OCI-LY7 (cell line): ENCODE results near the gene NBPF9.
"Not testable (repeated sequence)": the region's sequence is repeated elsewhere in the genome, so short reads cannot be mapped to it uniquely, and the experiment has no call there.

ENCODE experiments used
- EZH2phosphoT487 ChIP-seq: fragments of 200-600 bp; sonication (generic); IDR thresholded peaks from 2 replicates; pipeline ENCODE4 v1.6.1; 2018; ENCODE audit warnings: low read depth, borderline replicate concordance, mild to moderate bottlenecking, mixed run types, antibody characterized with exemption, low read length, moderate library complexity, mixed read lengths
- TF ChIP-seq, protein P1 (sequence below): fragments of 200-600 bp; sonication (generic); conservative IDR thresholded peaks from 2 replicates; pipeline ENCODE4 v1.5.1; 2014; ENCODE audit warnings: mild to moderate bottlenecking, antibody characterized with exemption, low read length, moderate library complexity, mixed read lengths

DNA sequence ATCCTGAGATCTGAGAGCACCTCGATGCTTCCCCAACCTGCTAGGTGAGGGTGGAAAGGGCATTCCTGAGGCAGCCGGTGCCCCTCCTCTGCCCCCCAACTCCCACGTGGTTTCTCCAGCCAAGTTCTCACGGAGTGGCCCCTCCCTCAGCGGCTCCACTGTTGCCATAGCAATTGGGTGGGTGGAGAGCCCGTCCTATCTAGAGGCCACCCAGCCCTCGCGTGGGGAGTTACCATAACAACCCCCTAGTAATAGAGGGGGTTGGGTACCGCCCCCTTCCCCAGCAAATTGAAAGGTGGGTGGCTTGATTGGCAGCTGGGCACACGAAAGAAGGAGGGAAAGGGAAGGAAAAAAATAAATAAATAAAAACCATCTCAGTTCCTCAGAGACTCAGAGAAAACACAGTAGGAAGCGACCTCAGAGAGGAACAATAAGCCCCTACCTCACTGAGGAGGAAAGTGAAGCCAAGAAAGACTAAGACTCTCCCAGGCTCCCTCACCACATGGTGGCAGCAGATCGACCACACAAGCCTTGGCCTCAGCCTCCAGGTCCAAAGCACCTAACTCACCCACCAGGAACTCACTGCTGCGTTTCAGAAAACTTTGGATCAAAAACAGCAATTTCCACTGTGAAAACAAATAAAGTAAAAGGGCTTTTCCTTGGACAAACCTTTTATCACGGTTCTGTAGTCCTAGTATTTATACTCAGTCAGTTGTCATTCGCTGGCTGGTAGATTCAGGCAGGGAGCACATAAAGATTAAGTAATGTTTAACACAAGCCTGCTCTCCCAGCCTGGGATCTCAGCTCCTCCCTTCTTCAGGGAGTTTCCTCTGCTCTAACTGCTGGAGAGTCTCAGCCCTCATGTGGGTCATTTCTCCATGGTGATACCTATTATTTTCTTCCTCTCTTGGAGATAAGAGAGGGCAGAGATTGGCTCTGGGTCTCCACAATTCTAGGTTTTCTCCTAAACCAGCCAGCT is 20.9 kb upstream of the NBPF9 start:
- TF ChIP-seq, protein P1, sequence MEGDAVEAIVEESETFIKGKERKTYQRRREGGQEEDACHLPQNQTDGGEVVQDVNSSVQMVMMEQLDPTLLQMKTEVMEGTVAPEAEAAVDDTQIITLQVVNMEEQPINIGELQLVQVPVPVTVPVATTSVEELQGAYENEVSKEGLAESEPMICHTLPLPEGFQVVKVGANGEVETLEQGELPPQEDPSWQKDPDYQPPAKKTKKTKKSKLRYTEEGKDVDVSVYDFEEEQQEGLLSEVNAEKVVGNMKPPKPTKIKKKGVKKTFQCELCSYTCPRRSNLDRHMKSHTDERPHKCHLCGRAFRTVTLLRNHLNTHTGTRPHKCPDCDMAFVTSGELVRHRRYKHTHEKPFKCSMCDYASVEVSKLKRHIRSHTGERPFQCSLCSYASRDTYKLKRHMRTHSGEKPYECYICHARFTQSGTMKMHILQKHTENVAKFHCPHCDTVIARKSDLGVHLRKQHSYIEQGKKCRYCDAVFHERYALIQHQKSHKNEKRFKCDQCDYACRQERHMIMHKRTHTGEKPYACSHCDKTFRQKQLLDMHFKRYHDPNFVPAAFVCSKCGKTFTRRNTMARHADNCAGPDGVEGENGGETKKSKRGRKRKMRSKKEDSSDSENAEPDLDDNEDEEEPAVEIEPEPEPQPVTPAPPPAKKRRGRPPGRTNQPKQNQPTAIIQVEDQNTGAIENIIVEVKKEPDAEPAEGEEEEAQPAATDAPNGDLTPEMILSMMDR = peak; percentile 16; the same call in 1 of the 2 replicates
- TF ChIP-seq EZH2phosphoT487 = not testable (repeated sequence)
